HK-2 (cell line): ENCODE measurements around the gene CDKN2AIPNL.
"Not testable (repeated sequence)": the region's sequence is repeated elsewhere in the genome, so short reads cannot be mapped to it uniquely, and the experiment has no call there.

ENCODE experiments used
- DNase-seq: peaks from one replicate; pipeline ENCODE4 v3.0.0-alpha.2; 2018; ENCODE audit not compliant: unreplicated experiment

Gene CDKN2AIPNL

GRCh38 chr5:134398609-134399155, 13.0 kb downstream of the CDKN2AIPNL start:
- DNase-seq: no peak

- no peak for DNase-seq
Measured at GRCh38 chr5:134397196-134397595, 14.5 kb downstream of the CDKN2AIPNL start.

GRCh38 chr5:134396274-134396673, 15.4 kb downstream of the CDKN2AIPNL start:
- DNase-seq: no peak

- no peak for DNase-seq
Measured at GRCh38 chr5:134394932-134395331, 16.7 kb downstream of the CDKN2AIPNL start.

GRCh38 chr5:134392301-134392700, 19.4 kb downstream of the CDKN2AIPNL start:
- no peak for DNase-seq

- no peak for DNase-seq
Measured at GRCh38 chr5:134387443-134387842, 24.2 kb downstream of the CDKN2AIPNL start.

- DNase-seq: no peak
Measured at GRCh38 chr5:134383980-134384697, 27.5 kb downstream of the CDKN2AIPNL start.

- DNase-seq: not testable (repeated sequence)
Measured at GRCh38 chr5:134382204-134382603, 29.5 kb downstream of the CDKN2AIPNL start.

GRCh38 chr5:134380346-134380745, 31.3 kb downstream of the CDKN2AIPNL start:
- no peak for DNase-seq

GRCh38 chr5:134374232-134374631, 37.4 kb downstream of the CDKN2AIPNL start:
- no peak for DNase-seq

GRCh38 chr5:134373633-134374032, 38.0 kb downstream of the CDKN2AIPNL start:
- DNase-seq: not testable (repeated sequence)

GRCh38 chr5:134371834-134372340, 39.8 kb downstream of the CDKN2AIPNL start:
- peak; percentile 51 for DNase-seq

- peak; percentile 88 for DNase-seq
Measured at GRCh38 chr5:134370871-134371833, 40.5 kb downstream of the CDKN2AIPNL start, which contains the start of gene UBE2B. Gene UBE2B (plus strand): TSS chr5:134371569. CDS start chr5:134371596, 27 bp downstream.

- no peak for DNase-seq
Measured at GRCh38 chr5:134370311-134370870, 41.3 kb downstream of the CDKN2AIPNL start.

- no peak for DNase-seq
Measured at GRCh38 chr5:134365604-134366003, 46.1 kb downstream of the CDKN2AIPNL start.

- DNase-seq: no peak
Measured at GRCh38 chr5:134355681-134356080, 56.0 kb downstream of the CDKN2AIPNL start.
